Lower leg skin (tissue), 4 donors: ENCODE measurements around the gene SFXN2. TPM values are rescaled to one million over a fixed set of nuclear protein-coding genes. Genes with fewer than 3 reads are reported as not detected.

Experiments
- DNase-seq, 2 donors: peaks; one replicate each; pipeline ENCODE4 v3.0.0-alpha.2; 2019; ENCODE audit warnings: low spot score in 2 of 2
- H3K4me3 ChIP-seq: fragments of 200-600 bp; sonication (generic); 2 replicates; pipeline ENCODE4 v1.5.1; 2017; ENCODE audit warnings: mild to moderate bottlenecking, low read depth; ENCODE audit not compliant: poor library complexity, severe bottlenecking
- CTCF ChIP-seq, 3 donors: fragments of 450-650 bp; IDR thresholded peaks; one replicate each; pipeline ENCODE4 v1.5.1; 2016; ENCODE audit warnings: antibody characterized with exemption in 3 of 3, mild to moderate bottlenecking in 3 of 3, moderate library complexity in 2 of 3
- POLR2A ChIP-seq, 2 donors: fragments of 450-650 bp; IDR thresholded peaks; one replicate each; pipeline ENCODE4 v1.6.1; 2016 to 2017; ENCODE audit warnings: antibody characterized with exemption in 2 of 2, mild to moderate bottlenecking in 1 of 2, moderate library complexity in 1 of 2
- WGBS, 2 donors: methylation state at CpG; one replicate each; pipeline ENCODE4 v1.1.5; 2018; 5-methylcytosine and 5-hydroxymethylcytosine counted together
- intact Hi-C: fragments of 100-400 bp; cut with DNase I; formaldehyde crosslinking; loops from one replicate; pipeline ENCODE4 v1.15.0; 2023; ENCODE audit warnings: low total_unique reads
- total RNA-seq, 4 donors: library from RNA; depleted of rRNA; stranded (reverse); fragments of >200 nt; gene quantifications; one replicate each; pipeline ENCODE4 v1.1.0, GENCODE V29; 2016

The SFXN2 gene
- total RNA-seq, 4 donors from 2014 or later, result 0.46 to 4.7 (median 1.1) TPM

GRCh38 chr10:102773986-102774385 is 59.5 kb downstream of the SFXN2 start:
- TF ChIP-seq CTCF (IDR thresholded peaks at IDR 0.05), result no peak
- TF ChIP-seq POLR2A (IDR thresholded peaks at IDR 0.05), result no peak
- 38 to 43% methylated on average over 5 of the region's 5 CpGs for WGBS, 2 donors
- H3K4me3 ChIP-seq, result no peak overlapping the region
- DNase-seq, result no peak
- intact Hi-C loops, result no loop called here

- DNase-seq, result no peak
- intact Hi-C loops, result no loop called here
- 50 to 51% methylated on average over 16 of the region's 16 CpGs for WGBS, 2 donors
- no peak overlapping the region for H3K4me3 ChIP-seq
- TF ChIP-seq POLR2A (IDR thresholded peaks at IDR 0.05) (no peak), CTCF (IDR thresholded peaks at IDR 0.05) (no peak)
Observed at GRCh38 chr10:102775201-102775934, 60.9 kb downstream of the SFXN2 start.

GRCh38 chr10:102775935-102776669 is 61.7 kb downstream of the SFXN2 start:
- intact Hi-C loops, result no loop called here
- 0 to 2% methylated on average over 17 of the region's 17 CpGs for WGBS, 2 donors
- peak; percentile 67 to 94 for DNase-seq
- TF ChIP-seq CTCF (IDR thresholded peaks at IDR 0.05) (no peak), POLR2A (IDR thresholded peaks at IDR 0.05) (peak in 1 of 2 donors; percentile 41)
- no peak overlapping the region for H3K4me3 ChIP-seq

- TF ChIP-seq POLR2A (IDR thresholded peaks at IDR 0.05) (no peak), CTCF (IDR thresholded peaks at IDR 0.05) (no peak)
- DNase-seq, result peak; percentile 89 to 94
- H3K4me3 ChIP-seq, result no peak overlapping the region
- WGBS, 2 donors, result 8 to 20% methylated on average over 9 of the region's 9 CpGs
- intact Hi-C loops, result no loop called here
Observed at GRCh38 chr10:102776779-102777456, 62.5 kb downstream of the SFXN2 start.

- intact Hi-C loops, result no loop called here
- 77 to 83% methylated on average over 17 of the region's 17 CpGs for WGBS, 2 donors
Observed at GRCh38 chr10:102777711-102778453, 63.4 kb downstream of the SFXN2 start.

More at GRCh38 chr10:102777711-102778453, 63.4 kb downstream of the SFXN2 start:
- TF ChIP-seq CTCF (IDR thresholded peaks at IDR 0.05) (no peak), POLR2A (IDR thresholded peaks at IDR 0.05) (no peak)
- no peak overlapping the region for H3K4me3 ChIP-seq
- DNase-seq, result no peak
